Erythroblast (primary cell): ENCODE data around the gene MOB3B.

Source experiments
- GATA1 ChIP-seq: IDR thresholded peaks from 2 replicates; pipeline ENCODE4 v1.6.1; 2011; ENCODE audit warnings: low read depth, mild to moderate bottlenecking, control low read depth, low read length, moderate library complexity
- POLR2A ChIP-seq: IDR thresholded peaks from 2 replicates; pipeline ENCODE4 v1.6.1; 2011; ENCODE audit warnings: mild to moderate bottlenecking, low read length

DNA sequence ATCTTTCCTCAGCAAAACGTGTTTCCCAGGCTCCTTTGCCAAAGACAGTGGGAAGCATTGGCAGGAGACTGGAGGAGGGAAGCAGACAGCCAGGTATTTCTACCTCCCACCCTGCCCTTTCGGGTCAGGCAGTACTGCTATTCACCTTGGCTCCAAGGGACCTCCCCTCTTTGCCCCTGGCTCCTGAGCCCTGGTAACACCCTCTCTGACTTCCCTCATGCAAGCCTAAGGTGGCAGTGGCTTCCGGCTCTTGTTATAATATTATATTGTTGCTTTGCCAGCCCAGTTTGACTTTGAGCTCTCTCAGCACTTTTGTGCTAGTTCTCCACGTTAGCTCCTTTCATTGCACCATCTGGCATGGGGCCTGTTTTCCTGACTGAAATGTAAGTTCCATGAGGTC is 87.2 kb downstream of the MOB3B start:
- no peak for TF ChIP-seq POLR2A
- no peak for TF ChIP-seq GATA1
